ENCODE results near the gene SCAPER. TPM values are rescaled to one million over a fixed set of nuclear protein-coding genes. Genes with fewer than 3 reads are reported as not detected.

Gene SCAPER
- total and polyA plus RNA-seq, 2 of the 4 experiments (the other 2 are of a cell fraction) = 2.9 to 9.7 TPM

DNA sequence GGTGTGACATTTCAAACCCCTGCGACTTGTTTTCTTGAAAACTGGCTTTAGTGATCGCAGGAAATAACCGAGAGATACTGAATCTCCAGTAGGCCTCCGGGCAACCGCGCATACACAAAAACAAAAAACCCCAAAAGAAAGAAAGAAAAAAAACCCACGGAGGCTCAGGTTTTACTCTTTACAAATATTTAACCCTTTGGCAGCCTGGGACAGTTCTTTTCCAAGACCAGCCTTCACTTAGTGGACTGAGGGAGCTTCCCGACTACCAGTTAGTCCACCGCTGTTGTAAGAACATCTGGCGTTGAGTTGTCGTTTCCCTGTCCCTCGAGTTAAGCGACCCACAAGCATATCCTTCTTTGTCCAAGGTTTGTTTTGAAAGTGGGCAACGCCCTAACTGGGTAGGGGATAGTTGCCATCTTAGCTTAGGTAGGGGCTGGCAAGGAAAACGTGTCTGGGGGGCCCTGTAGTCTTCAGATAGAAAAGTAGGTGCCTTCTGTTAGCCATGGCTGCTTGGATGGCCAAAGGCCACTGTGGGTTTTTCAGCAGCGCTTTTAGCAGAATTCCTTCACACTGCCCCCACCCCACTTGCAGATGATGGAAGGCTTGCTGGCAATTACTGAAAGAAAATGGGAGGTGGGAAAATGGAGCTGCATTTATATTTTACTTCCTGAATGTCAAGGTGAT, 561.7 kb downstream of the SCAPER start:
- H3K4me3 ChIP-seq (ENCODE audit: insufficient read depth, low read depth, low read length) = no peak overlapping the region
- H3K4me1 ChIP-seq (ENCODE audit: control insufficient read depth, insufficient read depth, low read length) = peaks cover 6% of the 10 kb centered on the region; the same call in 1 of the 2 replicates
- intact Hi-C loops (cut with micrococcal nuclease) = loop anchor here (10.0 kb wide), 1 partner anchor 231 kb away; no protein-coding TSS in a partner anchor
- in situ Hi-C loops (cut with MboI; ENCODE audit: low sequenced_read_pairs) = no loop called here
- ChIA-PET CTCF (no interaction called here), POLR2A (ENCODE audit: unreplicated experiment) (no interaction called here)
- H3K4ac ChIP-seq (ENCODE audit: low read depth, low read length) = no peak overlapping the region
- DNase-seq (no peak), ATAC-seq (ENCODE audit: low read depth) (no peak)
- no peak overlapping the region for H2BK5ac ChIP-seq (ENCODE audit: low read depth, low read length, poor library complexity, severe bottlenecking)
- H4K91ac ChIP-seq (ENCODE audit: insufficient read depth, low read depth, low read length) = no peak overlapping the region
- TF ChIP-seq BHLHE40 (IDR thresholded peaks at IDR 0.05; ENCODE audit: low read depth, low read length) (no peak), MXI1 (IDR thresholded peaks at IDR 0.05; ENCODE audit: borderline replicate concordance, low read depth, low read length) (no peak), CHD1 (IDR thresholded peaks at IDR 0.05; ENCODE audit: low read depth, low read length) (no peak), SMC3 (IDR thresholded peaks at IDR 0.05; ENCODE audit: low read depth, low read length) (no peak), RCOR1 (IDR thresholded peaks at IDR 0.05; ENCODE audit: insufficient replicate concordance, low read length) (no peak), NFE2L2 (IDR thresholded peaks at IDR 0.05; ENCODE audit: low read depth, low read length) (no peak), FOS (IDR thresholded peaks at IDR 0.05; ENCODE audit: low read depth, low read length) (no peak), POLR2A (IDR thresholded peaks at IDR 0.05; ENCODE audit: low read depth, low read length) (no peak), MAZ (IDR thresholded peaks at IDR 0.05; ENCODE audit: borderline replicate concordance, low read depth, low read length) (no peak), RFX5 (IDR thresholded peaks at IDR 0.05; ENCODE audit: low read depth, low read length) (no peak), MAFK (IDR thresholded peaks at IDR 0.05; ENCODE audit: low read depth, low read length) (no peak), CEBPB (IDR thresholded peaks at IDR 0.05; ENCODE audit: low read depth, low read length) (no peak), RAD21 (IDR thresholded peaks at IDR 0.05; ENCODE audit: low read length) (no peak)
- TF ChIP-seq, protein P1, sequence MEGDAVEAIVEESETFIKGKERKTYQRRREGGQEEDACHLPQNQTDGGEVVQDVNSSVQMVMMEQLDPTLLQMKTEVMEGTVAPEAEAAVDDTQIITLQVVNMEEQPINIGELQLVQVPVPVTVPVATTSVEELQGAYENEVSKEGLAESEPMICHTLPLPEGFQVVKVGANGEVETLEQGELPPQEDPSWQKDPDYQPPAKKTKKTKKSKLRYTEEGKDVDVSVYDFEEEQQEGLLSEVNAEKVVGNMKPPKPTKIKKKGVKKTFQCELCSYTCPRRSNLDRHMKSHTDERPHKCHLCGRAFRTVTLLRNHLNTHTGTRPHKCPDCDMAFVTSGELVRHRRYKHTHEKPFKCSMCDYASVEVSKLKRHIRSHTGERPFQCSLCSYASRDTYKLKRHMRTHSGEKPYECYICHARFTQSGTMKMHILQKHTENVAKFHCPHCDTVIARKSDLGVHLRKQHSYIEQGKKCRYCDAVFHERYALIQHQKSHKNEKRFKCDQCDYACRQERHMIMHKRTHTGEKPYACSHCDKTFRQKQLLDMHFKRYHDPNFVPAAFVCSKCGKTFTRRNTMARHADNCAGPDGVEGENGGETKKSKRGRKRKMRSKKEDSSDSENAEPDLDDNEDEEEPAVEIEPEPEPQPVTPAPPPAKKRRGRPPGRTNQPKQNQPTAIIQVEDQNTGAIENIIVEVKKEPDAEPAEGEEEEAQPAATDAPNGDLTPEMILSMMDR (conservative IDR thresholded peaks at IDR 0.05; ENCODE audit: low read depth, low read length) = no peak
- TF ChIP-seq, protein P2, sequence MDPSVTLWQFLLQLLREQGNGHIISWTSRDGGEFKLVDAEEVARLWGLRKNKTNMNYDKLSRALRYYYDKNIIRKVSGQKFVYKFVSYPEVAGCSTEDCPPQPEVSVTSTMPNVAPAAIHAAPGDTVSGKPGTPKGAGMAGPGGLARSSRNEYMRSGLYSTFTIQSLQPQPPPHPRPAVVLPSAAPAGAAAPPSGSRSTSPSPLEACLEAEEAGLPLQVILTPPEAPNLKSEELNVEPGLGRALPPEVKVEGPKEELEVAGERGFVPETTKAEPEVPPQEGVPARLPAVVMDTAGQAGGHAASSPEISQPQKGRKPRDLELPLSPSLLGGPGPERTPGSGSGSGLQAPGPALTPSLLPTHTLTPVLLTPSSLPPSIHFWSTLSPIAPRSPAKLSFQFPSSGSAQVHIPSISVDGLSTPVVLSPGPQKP (IDR thresholded peaks at IDR 0.05; ENCODE audit: borderline replicate concordance, low read depth, low read length) = no peak
- TF ChIP-seq, protein P3, sequence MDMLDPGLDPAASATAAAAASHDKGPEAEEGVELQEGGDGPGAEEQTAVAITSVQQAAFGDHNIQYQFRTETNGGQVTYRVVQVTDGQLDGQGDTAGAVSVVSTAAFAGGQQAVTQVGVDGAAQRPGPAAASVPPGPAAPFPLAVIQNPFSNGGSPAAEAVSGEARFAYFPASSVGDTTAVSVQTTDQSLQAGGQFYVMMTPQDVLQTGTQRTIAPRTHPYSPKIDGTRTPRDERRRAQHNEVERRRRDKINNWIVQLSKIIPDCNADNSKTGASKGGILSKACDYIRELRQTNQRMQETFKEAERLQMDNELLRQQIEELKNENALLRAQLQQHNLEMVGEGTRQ (IDR thresholded peaks at IDR 0.05; ENCODE audit: low read depth, low read length) = no peak
- H2BK120ac ChIP-seq (ENCODE audit: low read depth, low read length) = no peak overlapping the region
- no peak overlapping the region for H3K27ac ChIP-seq (ENCODE audit: insufficient read depth, low read length)
- H3K18ac ChIP-seq (ENCODE audit: low read depth, low read length) = no peak overlapping the region
- H2BK15ac ChIP-seq (ENCODE audit: low read depth, low read length) = no peak overlapping the region
- H3K9me3 ChIP-seq (ENCODE audit: control insufficient read depth, insufficient read depth, low read length) = peaks cover 11% of the 10 kb centered on the region; the same call in 1 of the 2 replicates
- no peak overlapping the region for H2AFZ ChIP-seq (replicated peaks; ENCODE audit: low read length, poor library complexity)
- no TSS peak for BruUV-seq (replicated peaks)
- no peak overlapping the region for H3K4me2 ChIP-seq (ENCODE audit: low read depth, low read length)
- H3K14ac ChIP-seq (replicated peaks; ENCODE audit: low read depth, low read length) = no peak overlapping the region
- no peaks in the 10 kb centered on the region; the same call in 1 of the 2 replicates for H3K9me1 ChIP-seq (ENCODE audit: insufficient read depth, low read length)
- H3K36me3 ChIP-seq (ENCODE audit: control insufficient read depth, insufficient read depth, low read length) = peaks cover 21% of the 10 kb centered on the region
- WGBS, 2 experiments (ENCODE audit: extremely low coverage in 2 of 2, insufficient read length in 1 of 2) = 82% methylated on average over 3 of the region's 16 CpGs; no CpG with 5 or more reads in 1 of the 2 experiments
- H3K9ac ChIP-seq (ENCODE audit: low read depth, low read length) = no peak overlapping the region
- H3K79me1 ChIP-seq (ENCODE audit: low read depth in 1 of 2, low read length in 2 of 2) = peaks cover 2 to 9% of the 10 kb centered on the region in 2 experiments; a peak in 3 of 4 replicates
- dilution Hi-C loops (cut with HindIII; ENCODE audit: low sequenced_read_pairs, unreplicated experiment) = no loop called here
- H2AK5ac ChIP-seq (ENCODE audit: low read depth, low read length) = no peak overlapping the region
- no peak overlapping the region for H2AK9ac ChIP-seq (replicated peaks; ENCODE audit: low read depth, low read length, poor library complexity)
- no peak overlapping the region for H2BK20ac ChIP-seq (ENCODE audit: low read depth, low read length)
- H3K56ac ChIP-seq (ENCODE audit: extremely low read depth, insufficient read depth, low read length) = no peak overlapping the region
- H3K27me3 ChIP-seq (ENCODE audit: control insufficient read depth, insufficient read depth, low read length) = peaks cover 35% of the 10 kb centered on the region
- H4K20me1 ChIP-seq (ENCODE audit: insufficient read depth, low read length) = peaks cover 17% of the 10 kb centered on the region
- no peak overlapping the region for H4K8ac ChIP-seq (ENCODE audit: low read depth in 2 of 2, low read length in 2 of 2)
- no peak overlapping the region for H4K5ac ChIP-seq (ENCODE audit: low read depth, low read length)
- H3K23ac ChIP-seq (ENCODE audit: low read depth, low read length) = no peak overlapping the region
